NCI-H146 treated with DMSO at 0.1 percent for 48 hours (cell line): ENCODE measurements around the gene TMEM225B.
"Not testable (repeated sequence)": the region's sequence is repeated elsewhere in the genome, so short reads cannot be mapped to it uniquely, and the experiment has no call there.

Experiments
- DNase-seq: peaks from one replicate; lab custom pipeline; 2025; ENCODE audit not compliant: unreplicated experiment; lab: John Stamatoyannopoulos, UW

TMEM225B gene

DNA sequence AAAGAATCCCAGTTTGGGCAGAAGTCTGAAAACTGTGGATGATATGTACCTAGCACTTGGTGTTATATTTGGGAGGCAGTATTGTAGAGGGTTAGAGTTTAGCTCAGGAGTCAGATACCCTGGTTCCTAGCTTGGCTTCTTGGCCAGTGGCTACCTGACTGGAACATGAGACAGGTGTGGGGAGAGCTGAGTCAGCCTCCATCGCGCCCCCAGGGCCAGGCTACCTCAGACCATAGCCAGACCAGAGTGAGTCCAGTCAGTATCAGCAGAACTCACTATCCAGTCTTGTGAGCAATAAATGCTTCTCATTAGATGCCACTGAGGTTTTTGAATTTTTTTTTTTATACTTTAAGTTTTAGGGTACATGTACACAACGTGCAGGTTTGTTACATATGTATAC, 55.7 kb downstream of the TMEM225B start:
- no peak for DNase-seq

DNA sequence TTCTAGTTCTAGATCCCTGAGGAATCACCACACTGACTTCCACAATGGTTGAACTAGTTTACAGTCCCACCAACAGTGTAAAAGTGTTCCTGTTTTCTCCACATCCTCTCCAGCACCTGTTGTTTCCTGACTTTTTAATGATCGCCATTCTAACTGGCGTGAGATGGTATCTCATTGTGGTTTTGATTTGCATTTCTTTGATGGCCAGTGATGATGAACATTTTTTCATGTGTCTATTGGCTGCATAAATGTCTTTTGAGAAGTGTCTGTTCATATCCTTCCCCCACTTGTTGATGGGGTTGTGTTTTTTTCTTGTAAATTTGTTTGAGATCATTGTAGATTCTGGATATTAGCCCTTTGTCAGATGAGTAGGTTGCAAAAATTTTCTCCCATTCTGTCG, 56.6 kb downstream of the TMEM225B start:
- not testable (repeated sequence) for DNase-seq

- not testable (repeated sequence) for DNase-seq
These were observed 59.8 kb downstream of the TMEM225B start for GRCh38 chr7:99657879-99658278.
